Measurements from ENCODE around the gene LGALS9.

The LGALS9 gene

GRCh38 chr17:27624539-27624938, 6.4 kb upstream of the LGALS9 start:
- H3K9ac ChIP-seq (ENCODE audit: low read length) = no peak overlapping the region
- no peaks in the 10 kb centered on the region for H3K9me3 ChIP-seq (ENCODE audit: low read length)
- no peaks in the 10 kb centered on the region for H3K4me1 ChIP-seq (ENCODE audit: insufficient read depth, low read length, severe bottlenecking)
- no peak overlapping the region for H3K27ac ChIP-seq (ENCODE audit: low read depth, low read length, poor library complexity, severe bottlenecking)
- H3K79me2 ChIP-seq (ENCODE audit: insufficient read depth, low read length) = no peaks in the 10 kb centered on the region
- H4K20me1 ChIP-seq (ENCODE audit: insufficient read depth, low read length) = no peaks in the 10 kb centered on the region
- H3K27me3 ChIP-seq (ENCODE audit: insufficient read depth, low read length) = peaks cover 3% of the 10 kb centered on the region; the same call in 1 of the 2 replicates
- H3K4me3 ChIP-seq (ENCODE audit: low read depth, low read length, poor library complexity, severe bottlenecking) = no peak overlapping the region
- H3K9me2 ChIP-seq (ENCODE audit: low read depth, low read length) = no peaks in the 10 kb centered on the region
- TF ChIP-seq CTCF (IDR thresholded peaks at IDR 0.05; ENCODE audit: low read length) = no peak
- no peak for TF ChIP-seq EZH2 (IDR thresholded peaks at IDR 0.05; ENCODE audit: borderline replicate concordance, low read length)
- no peaks in the 10 kb centered on the region for H3F3A ChIP-seq (ENCODE audit: insufficient read depth, low read length)
- no peaks in the 10 kb centered on the region for H3K36me3 ChIP-seq (ENCODE audit: insufficient read depth, low read length)
- no peak overlapping the region for H3K4me2 ChIP-seq (ENCODE audit: low read length)
- H2AFZ ChIP-seq (ENCODE audit: low read length) = no peak overlapping the region

GRCh38 chr17:27625856-27626255, 5.1 kb upstream of the LGALS9 start:
- Histone ChIP-seq H3F3A (ENCODE audit: insufficient read depth, low read length) (no peaks in the 10 kb centered on the region), H2AFZ (ENCODE audit: low read length) (no peak overlapping the region), H3K9me3 (ENCODE audit: low read length) (no peaks in the 10 kb centered on the region), H4K20me1 (ENCODE audit: insufficient read depth, low read length) (no peaks in the 10 kb centered on the region), H3K4me3 (ENCODE audit: low read depth, low read length, poor library complexity, severe bottlenecking) (no peak overlapping the region), H3K27me3 (ENCODE audit: insufficient read depth, low read length) (peaks cover 3% of the 10 kb centered on the region; the same call in 1 of the 2 replicates), H3K27ac (ENCODE audit: low read depth, low read length, poor library complexity, severe bottlenecking) (no peak overlapping the region), H3K4me1 (ENCODE audit: insufficient read depth, low read length, severe bottlenecking) (no peaks in the 10 kb centered on the region), H3K79me2 (ENCODE audit: insufficient read depth, low read length) (no peaks in the 10 kb centered on the region), H3K4me2 (ENCODE audit: low read length) (no peak overlapping the region), H3K36me3 (ENCODE audit: insufficient read depth, low read length) (no peaks in the 10 kb centered on the region), H3K9ac (ENCODE audit: low read length) (no peak overlapping the region), H3K9me2 (ENCODE audit: low read depth, low read length) (no peaks in the 10 kb centered on the region)
- no peak for TF ChIP-seq CTCF (IDR thresholded peaks at IDR 0.05; ENCODE audit: low read length)
- TF ChIP-seq EZH2 (IDR thresholded peaks at IDR 0.05; ENCODE audit: borderline replicate concordance, low read length) = no peak

- peaks cover 3% of the 10 kb centered on the region; the same call in 1 of the 2 replicates for H3K27me3 ChIP-seq (ENCODE audit: insufficient read depth, low read length)
- no peak overlapping the region for H2AFZ ChIP-seq (ENCODE audit: low read length)
- no peak overlapping the region for H3K4me2 ChIP-seq (ENCODE audit: low read length)
- no peaks in the 10 kb centered on the region for H3K9me3 ChIP-seq (ENCODE audit: low read length)
- no peaks in the 10 kb centered on the region for H4K20me1 ChIP-seq (ENCODE audit: insufficient read depth, low read length)
- no peaks in the 10 kb centered on the region for H3K79me2 ChIP-seq (ENCODE audit: insufficient read depth, low read length)
- TF ChIP-seq CTCF (IDR thresholded peaks at IDR 0.05; ENCODE audit: low read length) (no peak), EZH2 (IDR thresholded peaks at IDR 0.05; ENCODE audit: borderline replicate concordance, low read length) (no peak)
- no peaks in the 10 kb centered on the region for H3F3A ChIP-seq (ENCODE audit: insufficient read depth, low read length)
- H3K4me3 ChIP-seq (ENCODE audit: low read depth, low read length, poor library complexity, severe bottlenecking) = no peak overlapping the region
- H3K36me3 ChIP-seq (ENCODE audit: insufficient read depth, low read length) = no peaks in the 10 kb centered on the region
- H3K9ac ChIP-seq (ENCODE audit: low read length) = no peak overlapping the region
- H3K9me2 ChIP-seq (ENCODE audit: low read depth, low read length) = no peaks in the 10 kb centered on the region
- H3K27ac ChIP-seq (ENCODE audit: low read depth, low read length, poor library complexity, severe bottlenecking) = no peak overlapping the region
- no peaks in the 10 kb centered on the region for H3K4me1 ChIP-seq (ENCODE audit: insufficient read depth, low read length, severe bottlenecking)
Measured at GRCh38 chr17:27627514-27627913, 3.5 kb upstream of the LGALS9 start.
